K562 (cell line): ENCODE data around the gene PLBD1. TPM values are rescaled to one million over a fixed set of nuclear protein-coding genes. Genes with fewer than 3 reads are reported as not detected.

Experiments used
- ATAC-seq: fragments of 200-7000 bp; cut with Tn5 transposase; 3 replicates; pipeline ENCODE4 v1.9.1; 2020; ENCODE audit warnings: moderate library complexity
- BruUV-seq: library from RNA; stranded (reverse); fragments of 400-500 nt; replicated peaks from 2 replicates; lab custom pipeline; 2021; lab: Mats Ljungman, UMichigan
- CTCF ChIA-PET: fragments of 300-600 bp; formaldehyde crosslinking; extraction: SDS; loops from one replicate; lab custom pipeline; 2021; ENCODE audit warnings: low intra/inter-chr PET ratio; lab: Yijun Ruan, JAX
- POLR2A ChIA-PET: fragments of 300-600, 350-650 bp; sonication (Branson Sonifier 250); formaldehyde crosslinking; extraction: SDS; loops from one replicate; lab custom pipeline; 2021; ENCODE audit warnings: antibody characterized with exemption, inconsistent platforms; lab: Yijun Ruan, JAX
- DNase-seq, 4 experiments: peaks; one replicate each; pipeline versions ENCODE4 v3.0.0 to v3.0.0-alpha.2; 2011 to 2018; ENCODE audit warnings: low spot score in 3 of 4, mixed read lengths in 3 of 4; ENCODE audit errors: extremely low read depth in 1 of 4
- FAIRE-seq: peaks from 2 replicates; lab custom pipeline; 2011; peaks lifted over from hg19 to GRCh38; lab: Jason Lieb, UNC
- H2AFZ ChIP-seq: 2 replicates; pipeline ENCODE4 v1.6.0; 2011; ENCODE audit warnings: low read depth, low read length, control low read depth, inconsistent platforms
- H3K27ac ChIP-seq: fragments of 200-600 bp; 3 replicates; pipeline ENCODE4 v1.8.0; 2011; ENCODE audit warnings: low read depth, mild to moderate bottlenecking, control low read depth, inconsistent platforms, low read length, moderate library complexity, mixed read lengths; ENCODE audit errors: extremely low read depth
- H3K27me3 ChIP-seq, 2 experiments: fragments of 300-600 bp in 1 of 2; 2 replicates in 1 of 2; 3 replicates in 1 of 2; pipeline versions ENCODE4 v1.6.0 to v1.8.0; 2011; ENCODE audit warnings: inconsistent platforms in 2 of 2, low read length in 2 of 2, mild to moderate bottlenecking in 1 of 2, mixed read lengths in 1 of 2, moderate library complexity in 1 of 2; ENCODE audit not compliant: control insufficient read depth in 2 of 2, insufficient read depth in 2 of 2
- H3K36me3 ChIP-seq: fragments of 300-600 bp; 3 replicates; pipeline ENCODE4 v1.8.0; 2011; ENCODE audit warnings: mild to moderate bottlenecking, low read length, inconsistent platforms; ENCODE audit not compliant: control insufficient read depth, insufficient read depth
- H3K4me1 ChIP-seq, 2 experiments: fragments of 200-600 bp in 1 of 2; replicated peaks in 1 of 2; 2 replicates in 1 of 2; 3 replicates in 1 of 2; pipeline versions ENCODE4 v1.5.1 to v1.8.0; 2011; ENCODE audit warnings: inconsistent platforms in 2 of 2, low read length in 2 of 2, mild to moderate bottlenecking in 1 of 2, mixed read lengths in 1 of 2, moderate library complexity in 1 of 2; ENCODE audit not compliant: control insufficient read depth in 2 of 2, insufficient read depth in 2 of 2
- H3K4me2 ChIP-seq: 2 replicates; pipeline ENCODE4 v1.6.1; 2011; ENCODE audit warnings: low read length, control low read depth, inconsistent platforms, mixed read lengths; ENCODE audit not compliant: insufficient read depth
- H3K4me3 ChIP-seq: fragments of 200-600 bp; sonication (generic), shearing (Covaris generic); 2 replicates; pipeline ENCODE4 v1.5.1; 2016; ENCODE audit warnings: control low read depth, inconsistent platforms
- H3K79me2 ChIP-seq: fragments of 200-600 bp; 3 replicates; pipeline ENCODE4 v1.8.0; 2011; ENCODE audit warnings: low read length, inconsistent platforms; ENCODE audit not compliant: control insufficient read depth, insufficient read depth
- H3K9ac ChIP-seq, 2 experiments: 2 replicates each; pipeline versions ENCODE4 v1.6.0 to v1.6.1; 2011; ENCODE audit warnings: low read depth in 2 of 2, low read length in 2 of 2, control low read depth in 1 of 2, inconsistent platforms in 1 of 2, mild to moderate bottlenecking in 1 of 2, mixed read lengths in 1 of 2; ENCODE audit not compliant: insufficient read depth in 1 of 2
- H3K9me1 ChIP-seq: one replicate; pipeline ENCODE4 v1.6.0; 2011; ENCODE audit warnings: inconsistent platforms, mild to moderate bottlenecking, low read length, moderate library complexity; ENCODE audit not compliant: control insufficient read depth, insufficient read depth
- H3K9me3 ChIP-seq: replicated peaks from 2 replicates; pipeline ENCODE4 v1.5.1; 2011; ENCODE audit warnings: low read depth, low read length, inconsistent platforms; ENCODE audit not compliant: control insufficient read depth, insufficient read depth
- H4K20me1 ChIP-seq: replicated peaks from 2 replicates; pipeline ENCODE4 v1.6.1; 2011; ENCODE audit warnings: low read length, inconsistent platforms, mixed read lengths; ENCODE audit not compliant: control insufficient read depth, insufficient read depth
- CBX3 ChIP-seq, 2 experiments: IDR thresholded peaks; 1 replicate in 1 of 2; 2 replicates in 1 of 2; pipeline ENCODE4 v1.6.1; 2012; ENCODE audit warnings: inconsistent platforms in 2 of 2, low read length in 2 of 2, borderline replicate concordance in 1 of 2, control low read depth in 1 of 2
- HMGN3 ChIP-seq: IDR thresholded peaks from 2 replicates; pipeline ENCODE4 v1.6.1; 2011; ENCODE audit warnings: borderline replicate concordance, low read depth, mild to moderate bottlenecking, mixed read lengths, low read length; ENCODE audit not compliant: insufficient read length; ENCODE audit errors: extremely low read depth
- RFX5 ChIP-seq: IDR thresholded peaks from 2 replicates; pipeline ENCODE4 v1.6.1; 2011; ENCODE audit warnings: low read depth, mild to moderate bottlenecking, improper control_type of control experiment, low read length
- ZNF24 ChIP-seq: fragments of 450-650 bp; IDR thresholded peaks from 2 replicates; pipeline ENCODE4 v1.6.1; 2016
- ZNF316 ChIP-seq: fragments of 450-650 bp; IDR thresholded peaks from 2 replicates; pipeline ENCODE4 v1.6.1; 2016
- ZSCAN29 ChIP-seq: fragments of 450-650 bp; IDR thresholded peaks from 2 replicates; pipeline ENCODE4 v1.6.1; 2017
- WGBS: fragments of 100-300 bp; shearing (Covaris generic); methylation state at CpG from one replicate; pipeline ENCODE4 v1.1.6; 2016; ENCODE audit warnings: low coverage, mixed read lengths; ENCODE audit not compliant: insufficient coverage; ENCODE audit errors: missing lambda C conversion rate; 5-methylcytosine and 5-hydroxymethylcytosine counted together
- in situ Hi-C: fragments of 300-500 bp; cut with MboI; formaldehyde crosslinking; loops from 4 replicates; pipeline ENCODE4 v1.15.0; 2018; ENCODE audit warnings: inconsistent platforms, mixed read lengths
- intact Hi-C: fragments of 100-400 bp; cut with micrococcal nuclease; formaldehyde crosslinking; loops from 2 replicates; pipeline ENCODE4 v1.14.2; 2022
- polyA plus RNA-seq, 8 experiments: library from polyadenylated mRNA; depleted of rRNA in 4 of 8; stranded (reverse) in 5 of 8; unstranded in 3 of 8; fragments of >200 nt; fragmentation: Nextera tagmentation in 2 of 8; fragmentation: Illumina TruSeq in 1 of 8; extraction: Ambion mirVana in 2 of 8; extraction: Trizol in 1 of 8; gene quantifications; 2 replicates each; pipeline versions ENCODE4 v1.2.1 to v1.2.3, GENCODE V29; 2011 to 2014; ENCODE audit warnings: inconsistent platforms in 1 of 8, missing spikeins in 1 of 8
- total RNA-seq, 7 experiments: library from RNA; depleted of rRNA in 6 of 7; stranded (reverse); fragments of >200 nt in 6 of 7; fragmentation: Illumina TruSeq in 2 of 7; extraction: Trizol in 2 of 7; gene quantifications; 2 replicates each; pipeline versions ENCODE4 v1.2.1 to v1.2.3, GENCODE V29; 2011 to 2021; ENCODE audit warnings: low replicate concordance in 1 of 7
- TF ChIP-seq, protein P1 (sequence below), 3 experiments: fragments of 200-800 bp in 1 of 3; sonication (Bioruptor generic) in 1 of 3; sonication (generic) in 1 of 3; formaldehyde crosslinking in 1 of 3; IDR thresholded peaks; 2 replicates each; pipeline versions ENCODE4 v1.6.1 to v1.8.0; 2016 to 2022; ENCODE audit warnings: mild to moderate bottlenecking in 2 of 3, missing compliant biosample characterization in 2 of 3, missing genetic modification characterization in 2 of 3, missing genetic modification reagents in 1 of 3

The PLBD1 gene
- total and polyA plus RNA-seq, 9 of the 15 experiments (the other 6 are each of a cell fraction or from before 2014, with no cell fraction given): 7.1 to 37.0 (median 20.6) TPM

- 0% methylated on average over 1 of the region's 1 CpG for whole genome bisulfite sequencing
- no peaks in the 10 kb centered on the region for H4K20me1 ChIP-seq
- no peak overlapping the region for H3K27ac ChIP-seq
- H3K27me3 ChIP-seq: no peaks in the 10 kb centered on the region
- no peak overlapping the region for H3K4me3 ChIP-seq
- CTCF ChIA-PET: no interaction called here
- no peak for FAIRE-seq
- H3K9me1 ChIP-seq: no peaks in the 10 kb centered on the region
- intact Hi-C loops: no loop called here
- POLR2A ChIA-PET: interaction anchor here (1.0 kb wide), 1 partner anchor 11 kb away, joined by 3 read pairs; no protein-coding TSS in a partner anchor
- in situ Hi-C loops: no loop called here
- no peak overlapping the region for H3K9ac ChIP-seq
- ATAC-seq: no peak
- no peak for DNase-seq
- no peaks in the 10 kb centered on the region for H3K36me3 ChIP-seq
- no peaks in the 10 kb centered on the region for H3K79me2 ChIP-seq
- no peak overlapping the region for H3K4me2 ChIP-seq
- H2AFZ ChIP-seq: no peak overlapping the region
- H3K9me3 ChIP-seq: no peaks in the 10 kb centered on the region
- H3K4me1 ChIP-seq: no peaks in the 10 kb centered on the region
- no peak for TF ChIP-seq HMGN3
- peak; percentile 30; the same call in 1 of the 2 replicates for TF ChIP-seq ZNF316
- no peak for TF ChIP-seq CBX3 (IDR thresholded peaks at IDR 0.05; ENCODE audit: borderline replicate concordance in 1 of 2, low read length in 2 of 2)
- TF ChIP-seq, protein P1, sequence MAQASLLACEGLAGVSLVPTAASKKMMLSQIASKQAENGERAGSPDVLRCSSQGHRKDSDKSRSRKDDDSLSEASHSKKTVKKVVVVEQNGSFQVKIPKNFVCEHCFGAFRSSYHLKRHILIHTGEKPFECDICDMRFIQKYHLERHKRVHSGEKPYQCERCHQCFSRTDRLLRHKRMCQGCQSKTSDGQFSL (CRISPR knock-in tag; IDR thresholded peaks at IDR 0.05): no peak
- TF ChIP-seq, protein P1 (tag; IDR thresholded peaks at IDR 0.05): no peak
- no TSS peak for BruUV-seq
Observed at GRCh38 chr12:14577344-14577743, 9.7 kb upstream of the PLBD1 start.

GRCh38 chr12:14576896-14577295, 9.2 kb upstream of the PLBD1 start:
- no peak for DNase-seq
- in situ Hi-C loops (no loop called here), intact Hi-C loops (no loop called here)
- Histone ChIP-seq H3K79me2 (no peaks in the 10 kb centered on the region), H4K20me1 (no peaks in the 10 kb centered on the region), H3K4me3 (no peak overlapping the region), H3K4me1 (no peaks in the 10 kb centered on the region)
- POLR2A ChIA-PET: interaction anchor here (1.0 kb wide), 1 partner anchor 11 kb away, joined by 3 read pairs; no protein-coding TSS in a partner anchor
- WGBS: 4% methylated on average over 7 of the region's 8 CpGs
- no TSS peak for BruUV-seq
- no peak for ATAC-seq
- no peak for TF ChIP-seq ZNF24
- no peak for TF ChIP-seq RFX5
- TF ChIP-seq ZSCAN29: no peak
- TF ChIP-seq, all 486 proteins: peak for 0
- no peak overlapping the region for H3K9ac ChIP-seq
- H2AFZ ChIP-seq: no peak overlapping the region
- CTCF ChIA-PET: no interaction called here
- no peaks in the 10 kb centered on the region for H3K9me3 ChIP-seq
- H3K27ac ChIP-seq: no peak overlapping the region
- FAIRE-seq: no peak
- no peak overlapping the region for H3K4me2 ChIP-seq
- no peaks in the 10 kb centered on the region for H3K36me3 ChIP-seq
- no peaks in the 10 kb centered on the region for H3K9me1 ChIP-seq
- H3K27me3 ChIP-seq: no peaks in the 10 kb centered on the region
